Heart left ventricle (tissue), 13 donors: ENCODE results near the gene MT1HL1.

ENCODE experiments used
- POLR2A ChIP-seq, 2 donors: fragments of 450-650 bp; IDR thresholded peaks; one replicate each; pipeline ENCODE4 v1.6.1; 2017; ENCODE audit warnings: antibody characterized with exemption in 2 of 2, mild to moderate bottlenecking in 2 of 2, moderate library complexity in 2 of 2
- TF ChIP-seq, protein P1 (sequence below), 12 donors: fragments of 200-600 bp; sonication (generic) in 4 of 12; IDR thresholded peaks; one replicate each; pipeline versions ENCODE4 v1.5.0 to v1.8.0; 2018 to 2022; ENCODE audit warnings: antibody characterized with exemption in 12 of 12, mild to moderate bottlenecking in 5 of 12
- donor health status: ischemic (EF 13 %, LVEDD 7.1; RV severe dilation, severe dysfunction).
- donor health status: DM: no; HTN: yes; CAD: no.
- donor health status: DM: no; HTN: no; CAD: no.
- donor health status: ischemic (EF 25% LVEDD 6.9; RV normal size, moderate dysfunction).
- donor health status: ischemic (EF 25% LVEDD 5.7; RV mildly dilated, moderate dysfunction).
- donor health status: ischemic (EF 35%, LVEDD 5.7; RV mildly dilated, moderate dysfunction).
- donor health status: nonischemic (EF 11% LVEDD 7.7; RV severe dilation, severe dysfunction).
- donor health status: DM: yes; HTN: yes; CAD: no.
- donor health status: PGD.
- donor health status: ischemic (EF 29% LVEDD 5.4; RV normal size, mild dysfunction).
- donor health status: nonischemic (EF 23%, LVEDD 6.1; RV moderate dilation, normal function).

DNA sequence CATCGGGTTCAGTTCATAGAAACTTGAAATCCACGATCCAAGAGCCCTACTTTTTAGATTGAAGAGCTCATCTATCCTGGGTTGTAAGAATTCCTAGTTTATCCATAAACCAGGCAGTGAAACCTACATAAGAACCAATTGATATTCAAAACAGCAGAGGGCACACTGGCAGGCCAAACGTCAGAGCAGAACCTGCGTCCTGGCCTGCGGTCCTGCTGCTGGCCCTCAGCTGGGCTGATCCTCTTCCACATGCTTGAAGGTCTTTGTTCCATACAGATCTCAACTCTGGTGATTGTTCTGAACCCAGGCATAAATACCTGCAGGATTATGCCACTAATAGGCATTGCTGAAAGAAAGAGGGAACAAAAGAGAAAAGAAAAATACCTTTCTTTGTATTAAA, 47.0 kb downstream of the MT1HL1 start:
- TF ChIP-seq, protein P1, sequence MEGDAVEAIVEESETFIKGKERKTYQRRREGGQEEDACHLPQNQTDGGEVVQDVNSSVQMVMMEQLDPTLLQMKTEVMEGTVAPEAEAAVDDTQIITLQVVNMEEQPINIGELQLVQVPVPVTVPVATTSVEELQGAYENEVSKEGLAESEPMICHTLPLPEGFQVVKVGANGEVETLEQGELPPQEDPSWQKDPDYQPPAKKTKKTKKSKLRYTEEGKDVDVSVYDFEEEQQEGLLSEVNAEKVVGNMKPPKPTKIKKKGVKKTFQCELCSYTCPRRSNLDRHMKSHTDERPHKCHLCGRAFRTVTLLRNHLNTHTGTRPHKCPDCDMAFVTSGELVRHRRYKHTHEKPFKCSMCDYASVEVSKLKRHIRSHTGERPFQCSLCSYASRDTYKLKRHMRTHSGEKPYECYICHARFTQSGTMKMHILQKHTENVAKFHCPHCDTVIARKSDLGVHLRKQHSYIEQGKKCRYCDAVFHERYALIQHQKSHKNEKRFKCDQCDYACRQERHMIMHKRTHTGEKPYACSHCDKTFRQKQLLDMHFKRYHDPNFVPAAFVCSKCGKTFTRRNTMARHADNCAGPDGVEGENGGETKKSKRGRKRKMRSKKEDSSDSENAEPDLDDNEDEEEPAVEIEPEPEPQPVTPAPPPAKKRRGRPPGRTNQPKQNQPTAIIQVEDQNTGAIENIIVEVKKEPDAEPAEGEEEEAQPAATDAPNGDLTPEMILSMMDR (IDR thresholded peaks at IDR 0.05): peak in 1 of 12 donors; percentile 10
- TF ChIP-seq POLR2A (IDR thresholded peaks at IDR 0.05): no peak
